HG02943 (cell line): ENCODE data around the gene EDEM1.
"Not testable (repeated sequence)": the region's sequence is repeated elsewhere in the genome, so short reads cannot be mapped to it uniquely, and the experiment has no call there.

Experiments used
- ATAC-seq: cut with Tn5 transposase; IDR thresholded peaks from one replicate; pipeline ENCODE4 v1.9.1; 2021; ENCODE audit warnings: mild to moderate bottlenecking, low read depth, moderate library complexity; ENCODE audit not compliant: unreplicated experiment

The EDEM1 gene

GRCh38 chr3:5170975-5171374, 16.5 kb upstream of the EDEM1 start:
- ATAC-seq = no peak

- no peak for ATAC-seq
Measured at GRCh38 chr3:5172018-5172417, 15.5 kb upstream of the EDEM1 start.

- not testable (repeated sequence) for ATAC-seq
Measured at GRCh38 chr3:5179036-5179435, 8.5 kb upstream of the EDEM1 start.

GRCh38 chr3:5181469-5182141, 5.9 kb upstream of the EDEM1 start:
- peak; percentile 73 for ATAC-seq

GRCh38 chr3:5183714-5184113, 3.8 kb upstream of the EDEM1 start:
- ATAC-seq = not testable (repeated sequence)

GRCh38 chr3:5184499-5184898, 3.0 kb upstream of the EDEM1 start:
- no peak for ATAC-seq

GRCh38 chr3:5185093-5185673, 2.3 kb upstream of the EDEM1 start:
- ATAC-seq = no peak

- ATAC-seq = no peak
Measured at GRCh38 chr3:5186089-5186857, 1.2 kb upstream of the EDEM1 start.

GRCh38 chr3:5186858-5187155, 700 bp upstream of the EDEM1 start:
- no peak for ATAC-seq

GRCh38 chr3:5187920-5188418, 462 bp downstream of the EDEM1 start:
- ATAC-seq = peak; percentile 15

GRCh38 chr3:5188419-5189221, 1.1 kb downstream of the EDEM1 start:
- ATAC-seq = no peak

GRCh38 chr3:5190147-5190791, 2.8 kb downstream of the EDEM1 start:
- ATAC-seq = no peak

GRCh38 chr3:5191555-5192304, 4.2 kb downstream of the EDEM1 start:
- ATAC-seq = no peak

- no peak for ATAC-seq
Measured at GRCh38 chr3:5192571-5193365, 5.3 kb downstream of the EDEM1 start.

GRCh38 chr3:5194341-5194740, 6.8 kb downstream of the EDEM1 start:
- ATAC-seq = no peak

- no peak for ATAC-seq
Measured at GRCh38 chr3:5194801-5195509, 7.4 kb downstream of the EDEM1 start.

GRCh38 chr3:5195605-5196004, 8.1 kb downstream of the EDEM1 start:
- ATAC-seq = no peak

- no peak for ATAC-seq
Measured at GRCh38 chr3:5197022-5197421, 9.5 kb downstream of the EDEM1 start.
